GM21360 (cell line): ENCODE results near the gene OR6C2.
"Not testable (repeated sequence)": the region's sequence is repeated elsewhere in the genome, so short reads cannot be mapped to it uniquely, and the experiment has no call there.

Source experiments
- ATAC-seq: cut with Tn5 transposase; IDR thresholded peaks from one replicate; pipeline ENCODE4 v1.9.1; 2021; ENCODE audit warnings: mild to moderate bottlenecking, moderate library complexity; ENCODE audit not compliant: unreplicated experiment

Gene OR6C2

GRCh38 chr12:55443776-55444175, at the start of gene OR6C2:
TSS of gene OR6C2 (plus strand) at chr12:55444076. CDS start at chr12:55452214, 8,138 bp downstream.
- ATAC-seq, result no peak

GRCh38 chr12:55396326-55396725, 47.5 kb upstream of the OR6C2 start:
- no peak for ATAC-seq

- no peak for ATAC-seq
Measured at GRCh38 chr12:55400229-55400628, 43.6 kb upstream of the OR6C2 start, which contains the start of gene OR6C65. TSS of gene OR6C65 (plus strand) at chr12:55400529. CDS start at chr12:55400529, 0 bp downstream.

- ATAC-seq, result no peak
Measured at GRCh38 chr12:55407866-55408265, 36.0 kb upstream of the OR6C2 start.

GRCh38 chr12:55409133-55409532, 34.7 kb upstream of the OR6C2 start:
- ATAC-seq, result not testable (repeated sequence)

GRCh38 chr12:55412138-55412537, 31.7 kb upstream of the OR6C2 start:
- ATAC-seq, result not testable (repeated sequence)

GRCh38 chr12:55413498-55414388, 30.1 kb upstream of the OR6C2 start:
- not testable (repeated sequence) for ATAC-seq

- ATAC-seq, result not testable (repeated sequence)
Measured at GRCh38 chr12:55414396-55414823, 29.5 kb upstream of the OR6C2 start.

- ATAC-seq, result not testable (repeated sequence)
Measured at GRCh38 chr12:55414889-55415288, 29.0 kb upstream of the OR6C2 start.

GRCh38 chr12:55416961-55417360, 26.9 kb upstream of the OR6C2 start:
- ATAC-seq, result no peak

GRCh38 chr12:55420307-55420962, 23.4 kb upstream of the OR6C2 start:
- no peak for ATAC-seq

- ATAC-seq, result no peak
Measured at GRCh38 chr12:55425954-55426353, 17.9 kb upstream of the OR6C2 start, which contains the start of gene OR6C76. TSS of gene OR6C76 (plus strand) at chr12:55426254. CDS start at chr12:55426254, 0 bp downstream.

- no peak for ATAC-seq
Measured at GRCh38 chr12:55428331-55429243, 15.3 kb upstream of the OR6C2 start.

- not testable (repeated sequence) for ATAC-seq
Measured at GRCh38 chr12:55441233-55441632, 2.6 kb upstream of the OR6C2 start.

- no peak for ATAC-seq
Measured at GRCh38 chr12:55445357-55445756, 1.5 kb downstream of the OR6C2 start.

- no peak for ATAC-seq
Measured at GRCh38 chr12:55446326-55446725, 2.5 kb downstream of the OR6C2 start.

GRCh38 chr12:55448825-55449224, 4.9 kb downstream of the OR6C2 start:
- no peak for ATAC-seq

GRCh38 chr12:55464926-55465325, 21.1 kb downstream of the OR6C2 start:
- ATAC-seq, result not testable (repeated sequence)

- peak; percentile 80 for ATAC-seq
Measured at GRCh38 chr12:55467836-55468235, 24.0 kb downstream of the OR6C2 start.

GRCh38 chr12:55469291-55469690, 25.4 kb downstream of the OR6C2 start:
- no peak for ATAC-seq
